UCSD-AML1 (cell line): ENCODE measurements around the gene MALRD1.

ENCODE experiments used
- DNase-seq: peaks from one replicate; lab custom pipeline; 2025; ENCODE audit not compliant: unreplicated experiment; lab: John Stamatoyannopoulos, UW

Gene MALRD1

GRCh38 chr10:19333631-19334030, 285.0 kb downstream of the MALRD1 start:
- DNase-seq, result no peak

GRCh38 chr10:19347621-19348020, 299.0 kb downstream of the MALRD1 start:
- DNase-seq, result no peak

- DNase-seq, result no peak
Observed at GRCh38 chr10:19367176-19367575, 318.6 kb downstream of the MALRD1 start.

- no peak for DNase-seq
Observed at GRCh38 chr10:19373988-19374387, 325.4 kb downstream of the MALRD1 start.

GRCh38 chr10:19385846-19386450, 337.3 kb downstream of the MALRD1 start:
- no peak for DNase-seq

- no peak for DNase-seq
Observed at GRCh38 chr10:19408924-19409323, 360.3 kb downstream of the MALRD1 start.

GRCh38 chr10:19411119-19411518, 362.5 kb downstream of the MALRD1 start:
- DNase-seq, result no peak

GRCh38 chr10:19412531-19412930, 363.9 kb downstream of the MALRD1 start:
- DNase-seq, result no peak

- DNase-seq, result no peak
Observed at GRCh38 chr10:19416164-19416563, 367.6 kb downstream of the MALRD1 start.

- no peak for DNase-seq
Observed at GRCh38 chr10:19417740-19418139, 369.1 kb downstream of the MALRD1 start.

- DNase-seq, result no peak
Observed at GRCh38 chr10:19421674-19422073, 373.1 kb downstream of the MALRD1 start.

- DNase-seq, result no peak
Observed at GRCh38 chr10:19426034-19426433, 377.4 kb downstream of the MALRD1 start.

- no peak for DNase-seq
Observed at GRCh38 chr10:19431622-19432351, 383.2 kb downstream of the MALRD1 start.

GRCh38 chr10:19449860-19450259, 401.3 kb downstream of the MALRD1 start:
- DNase-seq, result no peak

- no peak for DNase-seq
Observed at GRCh38 chr10:19451356-19451755, 402.8 kb downstream of the MALRD1 start.

GRCh38 chr10:19451937-19452336, 403.3 kb downstream of the MALRD1 start:
- no peak for DNase-seq

GRCh38 chr10:19453967-19454366, 405.4 kb downstream of the MALRD1 start:
- DNase-seq, result no peak

GRCh38 chr10:19461588-19461987, 413.0 kb downstream of the MALRD1 start:
- DNase-seq, result no peak

- DNase-seq, result no peak
Observed at GRCh38 chr10:19466709-19467108, 418.1 kb downstream of the MALRD1 start.

- no peak for DNase-seq
Observed at GRCh38 chr10:19468413-19468812, 419.8 kb downstream of the MALRD1 start.

- no peak for DNase-seq
Observed at GRCh38 chr10:19469521-19469920, 420.9 kb downstream of the MALRD1 start.

GRCh38 chr10:19479854-19480253, 431.3 kb downstream of the MALRD1 start:
- no peak for DNase-seq

- DNase-seq, result no peak
Observed at GRCh38 chr10:19480353-19480752, 431.8 kb downstream of the MALRD1 start.
